ENCODE measurements around the gene DLEC1. TPM values are rescaled to one million over a fixed set of nuclear protein-coding genes. Genes with fewer than 3 reads are reported as not detected.

DLEC1 gene
- total RNA-seq, 1 donor = under 0.01 TPM

GRCh38 chr3:38038447-38038911, 529 bp upstream of the DLEC1 start:
- TF ChIP-seq CTCF (IDR thresholded peaks at IDR 0.05; ENCODE audit: extremely low read depth, low read depth, low read length) = no peak
- H3K36me3 ChIP-seq (ENCODE audit: insufficient read depth, low read length) = no peaks in the 10 kb centered on the region
- H3K4me1 ChIP-seq (ENCODE audit: insufficient read depth, low read length) = peaks cover 14% of the 10 kb centered on the region
- H3K27ac ChIP-seq (ENCODE audit: low read depth, low read length) = no peak overlapping the region
- H2AFZ ChIP-seq (ENCODE audit: low read length) = peak overlapping the region; percentile 96
- peak overlapping the region; percentile 72 for H3K4me3 ChIP-seq (ENCODE audit: insufficient read depth, low read length)
- H4K20me1 ChIP-seq (ENCODE audit: insufficient read depth, low read length) = no peaks in the 10 kb centered on the region
- peaks cover 4% of the 10 kb centered on the region for H3K27me3 ChIP-seq (ENCODE audit: insufficient read depth, low read length)
- H3K4me2 ChIP-seq (ENCODE audit: insufficient read depth, low read length) = peak overlapping the region; percentile 88
- no peak for DNase-seq (ENCODE audit: insufficient read length, low spot score, missing footprints)
- no peaks in the 10 kb centered on the region for H3K9me3 ChIP-seq (ENCODE audit: low read depth, low read length)
- H3K79me2 ChIP-seq (ENCODE audit: insufficient read depth, low read length) = no peaks in the 10 kb centered on the region

- Histone ChIP-seq H3K79me2 (ENCODE audit: insufficient read depth, low read length) (no peaks in the 10 kb centered on the region), H3K36me3 (ENCODE audit: insufficient read depth, low read length) (no peaks in the 10 kb centered on the region), H3K27me3 (ENCODE audit: insufficient read depth, low read length) (peaks cover 10% of the 10 kb centered on the region), H3K4me2 (ENCODE audit: insufficient read depth, low read length) (peak overlapping the region; percentile 88), H2AFZ (ENCODE audit: low read length) (peak overlapping the region; percentile 96), H3K9me3 (ENCODE audit: low read depth, low read length) (no peaks in the 10 kb centered on the region), H3K4me1 (ENCODE audit: insufficient read depth, low read length) (peaks cover 14% of the 10 kb centered on the region), H3K27ac (ENCODE audit: low read depth, low read length) (no peak overlapping the region), H3K4me3 (ENCODE audit: insufficient read depth, low read length) (peak overlapping the region; percentile 72), H4K20me1 (ENCODE audit: insufficient read depth, low read length) (no peaks in the 10 kb centered on the region)
- peak; percentile 88 for DNase-seq (ENCODE audit: insufficient read length, low spot score, missing footprints)
- peak; percentile 45 for TF ChIP-seq CTCF (IDR thresholded peaks at IDR 0.05; ENCODE audit: extremely low read depth, low read depth, low read length)
These were observed 872 bp downstream of the DLEC1 start for GRCh38 chr3:38039899-38040261.

- no peak overlapping the region for H3K27ac ChIP-seq (ENCODE audit: low read depth, low read length)
- peak overlapping the region; percentile 96 for H2AFZ ChIP-seq (ENCODE audit: low read length)
- H3K36me3 ChIP-seq (ENCODE audit: insufficient read depth, low read length) = no peaks in the 10 kb centered on the region
- no peak for DNase-seq (ENCODE audit: insufficient read length, low spot score, missing footprints)
- H3K9me3 ChIP-seq (ENCODE audit: low read depth, low read length) = no peaks in the 10 kb centered on the region
- peaks cover 10% of the 10 kb centered on the region for H3K27me3 ChIP-seq (ENCODE audit: insufficient read depth, low read length)
- no peaks in the 10 kb centered on the region for H3K79me2 ChIP-seq (ENCODE audit: insufficient read depth, low read length)
- peak overlapping the region; percentile 88 for H3K4me2 ChIP-seq (ENCODE audit: insufficient read depth, low read length)
- TF ChIP-seq CTCF (IDR thresholded peaks at IDR 0.05; ENCODE audit: extremely low read depth, low read depth, low read length) = no peak
- no peak overlapping the region for H3K4me3 ChIP-seq (ENCODE audit: insufficient read depth, low read length)
- no peaks in the 10 kb centered on the region for H4K20me1 ChIP-seq (ENCODE audit: insufficient read depth, low read length)
- peaks cover 14% of the 10 kb centered on the region for H3K4me1 ChIP-seq (ENCODE audit: insufficient read depth, low read length)
These were observed 1.4 kb downstream of the DLEC1 start for GRCh38 chr3:38040401-38040800.

- H3K79me2 ChIP-seq (ENCODE audit: insufficient read depth, low read length) = no peaks in the 10 kb centered on the region
- no peaks in the 10 kb centered on the region for H3K36me3 ChIP-seq (ENCODE audit: insufficient read depth, low read length)
- no peak overlapping the region for H2AFZ ChIP-seq (ENCODE audit: low read length)
- no peak for DNase-seq (ENCODE audit: insufficient read length, low spot score, missing footprints)
- TF ChIP-seq CTCF (IDR thresholded peaks at IDR 0.05; ENCODE audit: extremely low read depth, low read depth, low read length) = no peak
- H3K4me3 ChIP-seq (ENCODE audit: insufficient read depth, low read length) = no peak overlapping the region
- peaks cover 10% of the 10 kb centered on the region for H3K27me3 ChIP-seq (ENCODE audit: insufficient read depth, low read length)
- H3K4me1 ChIP-seq (ENCODE audit: insufficient read depth, low read length) = peaks cover 14% of the 10 kb centered on the region
- no peak overlapping the region for H3K27ac ChIP-seq (ENCODE audit: low read depth, low read length)
- H3K9me3 ChIP-seq (ENCODE audit: low read depth, low read length) = no peaks in the 10 kb centered on the region
- H3K4me2 ChIP-seq (ENCODE audit: insufficient read depth, low read length) = no peak overlapping the region
- no peaks in the 10 kb centered on the region for H4K20me1 ChIP-seq (ENCODE audit: insufficient read depth, low read length)
These were observed 4.5 kb downstream of the DLEC1 start for GRCh38 chr3:38043486-38043885.
